Fibroblast of mammary gland (primary cell): ENCODE results near the gene ABCC6.
"Not testable (repeated sequence)": the region's sequence is repeated elsewhere in the genome, so short reads cannot be mapped to it uniquely, and the experiment has no call there.

Experiments used
- DNase-seq: peaks from one replicate; pipeline ENCODE4 v3.0.0-alpha.2; 2010; ENCODE audit warnings: low read depth
- H3K4me3 ChIP-seq: 2 replicates; pipeline ENCODE4 v1.5.1; 2011; ENCODE audit warnings: low read depth, mild to moderate bottlenecking, low read length, moderate library complexity; ENCODE audit not compliant: control insufficient read depth
- CTCF ChIP-seq: conservative IDR thresholded peaks from 2 replicates; pipeline ENCODE4 v1.5.1; 2011; ENCODE audit warnings: low read depth, low read length, inconsistent platforms; ENCODE audit not compliant: control insufficient read depth, insufficient read depth

The ABCC6 gene

GRCh38 chr16:16149710-16150116 lies 73.6 kb downstream of the ABCC6 start:
- no peak for TF ChIP-seq CTCF
- H3K4me3 ChIP-seq, result no peak overlapping the region
- DNase-seq, result no peak

DNA sequence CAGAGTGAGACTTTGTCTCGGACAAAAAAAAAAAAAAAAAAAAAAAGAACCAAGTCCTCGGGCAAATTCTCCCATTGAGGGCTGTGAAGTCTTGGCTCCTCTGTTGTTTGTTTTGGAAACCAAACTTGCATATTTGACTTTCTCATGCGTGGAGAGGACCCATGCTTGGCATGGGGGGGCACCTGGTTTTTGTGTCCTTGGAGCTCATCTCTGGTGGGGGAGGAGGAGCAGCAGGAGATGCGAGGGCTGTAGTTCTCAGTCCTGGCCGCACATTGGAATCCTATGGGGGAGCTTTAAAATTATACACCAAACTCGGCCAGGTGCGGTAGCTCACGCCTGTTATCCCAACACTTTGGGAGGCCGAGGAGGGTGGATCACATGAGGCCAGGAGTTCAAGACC lies 74.5 kb downstream of the ABCC6 start:
- H3K4me3 ChIP-seq, result no peak overlapping the region
- TF ChIP-seq CTCF, result no peak
- DNase-seq, result no peak

GRCh38 chr16:16148000-16148599 lies 75.2 kb downstream of the ABCC6 start:
- H3K4me3 ChIP-seq, DNase-seq: not testable (repeated sequence)

DNA sequence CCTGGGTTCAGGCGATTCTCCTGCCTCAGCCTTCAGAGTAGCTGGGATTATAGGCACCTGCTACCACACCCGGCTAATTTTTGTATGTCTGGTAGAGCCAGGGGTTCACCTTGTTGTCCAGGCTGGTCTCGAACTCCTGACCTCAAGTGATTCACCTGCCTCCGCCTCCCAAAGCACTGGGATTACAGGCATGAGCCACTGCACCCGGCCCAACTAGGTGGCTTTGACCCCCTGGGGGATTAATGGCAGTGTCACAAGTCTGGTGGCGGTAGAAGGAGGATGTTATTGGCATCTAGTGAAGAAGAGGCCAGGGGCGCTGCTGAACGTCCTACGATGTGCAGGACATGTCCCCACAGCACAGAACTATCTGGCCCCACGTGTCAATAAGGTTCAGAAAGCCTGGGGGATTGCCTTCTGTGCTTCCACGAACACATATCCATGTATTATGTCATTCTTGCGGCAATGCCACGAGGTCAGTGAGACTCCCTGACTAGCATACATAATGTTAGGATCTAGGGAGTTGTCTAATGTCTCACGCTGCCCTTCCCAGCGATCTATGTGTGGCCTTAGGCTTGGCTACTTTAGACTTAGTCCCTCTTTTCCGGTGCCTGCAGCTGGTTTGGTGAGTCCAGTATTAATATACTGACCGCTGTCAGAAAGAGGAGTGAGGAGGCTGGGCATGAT lies 75.8 kb downstream of the ABCC6 start:
- no peak for DNase-seq
- TF ChIP-seq CTCF, result no peak

GRCh38 chr16:16146380-16147315 lies 76.6 kb downstream of the ABCC6 start:
- no peak overlapping the region for H3K4me3 ChIP-seq
- DNase-seq, result no peak
- no peak for TF ChIP-seq CTCF

More for the DNA sequence above, 75.8 kb downstream of the ABCC6 start:
- H3K4me3 ChIP-seq, result no peak overlapping the region

DNA sequence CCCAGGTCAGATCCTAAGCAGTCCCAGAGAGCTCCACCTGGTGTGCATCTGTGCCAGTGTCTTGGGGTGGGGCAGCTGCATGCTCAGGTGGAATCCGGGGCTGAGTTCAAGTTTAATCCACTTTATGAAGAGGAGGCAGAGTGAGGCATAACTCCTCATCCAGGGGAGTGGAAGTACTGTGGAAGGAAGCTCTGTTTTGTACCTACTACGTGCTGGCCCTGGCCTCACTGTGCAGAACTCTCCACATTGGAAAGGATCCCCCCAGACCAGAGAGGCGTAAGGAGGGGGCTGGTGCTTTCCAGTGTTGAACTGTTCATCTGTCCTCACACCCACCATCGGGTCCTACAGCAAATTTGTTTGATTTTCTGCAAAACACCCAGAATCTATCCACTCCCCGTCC lies 78.0 kb downstream of the ABCC6 start:
- no peak for TF ChIP-seq CTCF
- DNase-seq, result no peak
- H3K4me3 ChIP-seq, result no peak overlapping the region

GRCh38 chr16:16144416-16144815 lies 78.9 kb downstream of the ABCC6 start:
- H3K4me3 ChIP-seq, result no peak overlapping the region
- DNase-seq, result no peak
- no peak for TF ChIP-seq CTCF
